Stimulated activated naive CD8-positive, alpha-beta T cell treated with anti-CD3 and anti-CD28 coated beads, Interleukin-15, Interleukin-2, amounts not matched to agents 100 ng/mL and 50 ng/mL, for 24 hours (primary cell): ENCODE data around the gene MPPED2.

ENCODE experiments used
- H3K27ac Mint-ChIP-seq: one replicate; pipeline ENCODE4 v1.8.0; 2021; ENCODE audit warnings: mild to moderate bottlenecking, mixed read lengths
- H3K27me3 Mint-ChIP-seq: one replicate; pipeline ENCODE4 v1.8.0; 2021; ENCODE audit warnings: mixed read lengths
- H3K36me3 Mint-ChIP-seq: one replicate; pipeline ENCODE4 v1.8.0; 2021; ENCODE audit warnings: low read depth, mixed read lengths
- H3K4me1 Mint-ChIP-seq: one replicate; pipeline ENCODE4 v1.8.0; 2021; ENCODE audit warnings: low read depth, mixed read lengths
- H3K4me3 Mint-ChIP-seq: one replicate; pipeline ENCODE4 v1.8.0; 2021; ENCODE audit warnings: mild to moderate bottlenecking, mixed read lengths
- H3K9me3 Mint-ChIP-seq: one replicate; pipeline ENCODE4 v1.8.0; 2021; ENCODE audit warnings: mixed read lengths

MPPED2 gene

DNA sequence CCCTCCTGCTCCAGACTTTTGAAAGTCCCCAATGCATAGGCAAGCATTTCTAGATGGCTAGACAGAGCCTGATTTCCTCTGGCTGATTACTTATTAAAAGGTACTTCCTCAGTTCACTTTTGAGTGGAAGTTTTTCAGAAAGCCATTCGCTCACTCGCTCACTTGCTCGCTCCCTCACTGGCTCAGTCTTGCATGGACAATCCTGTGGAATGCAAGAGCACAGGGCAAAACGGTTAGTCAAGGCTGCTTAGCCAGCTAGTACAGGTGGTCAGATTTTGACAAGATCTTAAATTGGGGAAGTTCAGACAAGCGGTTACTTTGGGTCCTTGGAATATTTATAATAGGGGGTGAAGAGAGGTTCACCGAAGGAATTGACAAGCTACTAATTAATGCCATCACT lies 162.3 kb downstream of the MPPED2 start:
- H3K4me1 Mint-ChIP-seq, result no peaks in the 10 kb centered on the region
- H3K27me3 Mint-ChIP-seq, result peaks cover 3% of the 10 kb centered on the region
- no peak overlapping the region for H3K4me3 Mint-ChIP-seq
- no peak overlapping the region for H3K27ac Mint-ChIP-seq
- no peaks in the 10 kb centered on the region for H3K36me3 Mint-ChIP-seq
- H3K9me3 Mint-ChIP-seq, result no peaks in the 10 kb centered on the region

DNA sequence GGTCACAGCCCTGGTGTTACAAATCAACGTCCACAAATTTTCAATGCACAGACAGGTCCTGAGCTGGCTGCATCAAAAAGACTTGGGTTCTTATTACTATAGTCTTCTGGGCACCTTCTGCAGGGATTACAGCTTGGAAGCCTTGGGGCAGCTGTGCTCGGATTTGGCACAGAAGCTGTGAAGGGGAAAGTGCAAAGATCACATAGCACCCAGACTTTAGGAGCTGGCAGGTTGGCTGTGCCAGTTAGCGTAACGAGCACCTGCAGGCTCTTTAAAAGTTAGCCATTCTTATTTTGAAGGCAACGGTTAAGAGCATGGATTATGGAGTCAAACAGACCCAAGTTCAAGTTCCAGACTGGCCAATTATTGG lies 162.9 kb downstream of the MPPED2 start:
- Mint-ChIP-seq H3K9me3 (no peaks in the 10 kb centered on the region), H3K4me1 (no peaks in the 10 kb centered on the region), H3K27ac (no peak overlapping the region), H3K36me3 (no peaks in the 10 kb centered on the region), H3K27me3 (peaks cover 3% of the 10 kb centered on the region), H3K4me3 (no peak overlapping the region)

DNA sequence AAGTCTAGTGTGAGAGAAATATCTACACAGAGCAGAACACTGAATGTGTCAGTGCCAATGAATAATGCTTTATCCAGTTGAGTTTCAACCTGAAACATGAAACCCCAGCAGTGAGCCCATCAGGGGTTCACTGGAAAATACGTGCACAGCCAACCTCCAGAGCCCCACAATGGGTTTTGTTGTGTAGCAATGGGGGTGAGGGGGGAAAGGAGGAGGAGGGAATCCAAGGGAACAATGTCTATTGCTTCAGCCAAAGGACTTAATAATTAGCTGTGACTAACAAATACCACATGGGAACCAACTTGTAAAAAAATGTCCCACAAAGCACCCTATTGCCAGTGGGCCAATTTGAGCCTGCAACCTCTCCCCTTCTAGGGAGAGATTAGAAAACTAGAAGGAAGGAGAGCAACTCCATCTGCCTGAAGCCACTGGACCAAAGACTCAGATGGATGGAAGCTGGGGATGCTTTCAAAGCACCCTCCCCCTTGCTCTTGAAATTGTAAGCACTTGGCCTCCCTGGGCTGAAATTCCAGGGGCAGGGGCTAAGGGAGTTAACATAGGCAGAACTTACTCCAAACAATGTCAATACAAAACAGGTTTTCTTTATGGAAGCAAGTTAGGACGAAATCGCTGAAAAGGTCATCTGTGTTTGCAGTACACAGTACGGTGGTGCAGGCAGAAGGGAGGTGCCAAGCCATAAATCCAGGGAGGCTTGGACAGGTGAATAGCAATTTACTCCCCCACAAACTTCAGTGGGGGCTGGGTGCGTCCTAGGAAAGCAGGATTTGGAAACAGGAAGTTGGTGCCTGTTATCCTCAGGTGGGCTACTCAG lies 163.5 kb downstream of the MPPED2 start:
- Mint-ChIP-seq H3K9me3 (no peaks in the 10 kb centered on the region), H3K27me3 (peaks cover 3% of the 10 kb centered on the region), H3K4me3 (no peak overlapping the region), H3K36me3 (no peaks in the 10 kb centered on the region), H3K27ac (no peak overlapping the region), H3K4me1 (no peaks in the 10 kb centered on the region)

DNA sequence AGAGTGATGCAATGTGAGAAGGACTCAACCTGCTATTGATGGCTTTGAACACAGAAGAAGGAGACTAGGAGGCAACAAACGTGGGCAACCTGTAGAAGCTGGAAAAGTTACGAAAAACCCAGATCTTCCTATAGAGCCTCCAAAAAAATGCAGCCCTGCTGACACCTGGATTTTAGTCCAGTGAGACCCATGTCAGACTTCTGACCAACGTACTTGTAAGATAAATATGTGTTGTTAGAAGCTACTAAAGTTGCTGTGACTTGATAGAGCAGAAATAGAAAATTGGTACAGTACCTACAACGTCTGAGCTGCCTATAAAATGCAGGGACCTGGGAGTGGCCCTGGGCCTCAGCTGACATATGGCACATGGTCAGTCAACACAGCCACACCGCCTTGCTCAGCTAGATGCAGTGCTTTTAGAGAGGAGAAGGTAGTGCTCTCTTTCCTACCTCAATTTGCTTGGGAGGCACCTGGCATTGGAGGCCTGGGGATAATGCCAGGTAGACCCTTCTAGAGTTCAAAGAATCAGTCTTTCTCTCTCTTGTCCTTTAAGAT lies 165.8 kb downstream of the MPPED2 start:
- Mint-ChIP-seq H3K9me3 (no peaks in the 10 kb centered on the region), H3K4me3 (no peak overlapping the region), H3K36me3 (no peaks in the 10 kb centered on the region), H3K27ac (no peak overlapping the region), H3K27me3 (peaks cover 3% of the 10 kb centered on the region), H3K4me1 (no peaks in the 10 kb centered on the region)

DNA sequence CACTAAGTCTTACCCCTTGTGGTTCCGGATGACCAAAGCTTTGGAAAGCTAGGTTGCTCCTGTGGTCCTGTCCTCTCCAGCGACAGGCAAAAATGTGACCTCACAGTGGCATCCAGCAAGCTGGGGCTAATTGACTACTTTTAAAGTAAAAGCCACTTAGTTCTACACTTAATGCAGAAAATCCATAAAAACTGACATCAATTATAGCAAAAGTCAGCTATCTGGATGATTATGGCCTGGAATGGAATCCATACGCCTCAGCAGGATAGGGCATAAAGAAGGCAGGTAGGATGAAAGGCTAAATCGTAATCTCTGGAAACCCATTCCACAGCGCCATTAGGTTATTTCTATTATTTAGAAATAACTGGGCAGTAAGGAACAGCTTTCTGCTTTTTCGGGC lies 171.3 kb downstream of the MPPED2 start:
- H3K27me3 Mint-ChIP-seq, result peaks cover 5% of the 10 kb centered on the region
- H3K36me3 Mint-ChIP-seq, result no peaks in the 10 kb centered on the region
- no peak overlapping the region for H3K4me3 Mint-ChIP-seq
- no peaks in the 10 kb centered on the region for H3K9me3 Mint-ChIP-seq
- no peak overlapping the region for H3K27ac Mint-ChIP-seq
- H3K4me1 Mint-ChIP-seq, result no peaks in the 10 kb centered on the region

DNA sequence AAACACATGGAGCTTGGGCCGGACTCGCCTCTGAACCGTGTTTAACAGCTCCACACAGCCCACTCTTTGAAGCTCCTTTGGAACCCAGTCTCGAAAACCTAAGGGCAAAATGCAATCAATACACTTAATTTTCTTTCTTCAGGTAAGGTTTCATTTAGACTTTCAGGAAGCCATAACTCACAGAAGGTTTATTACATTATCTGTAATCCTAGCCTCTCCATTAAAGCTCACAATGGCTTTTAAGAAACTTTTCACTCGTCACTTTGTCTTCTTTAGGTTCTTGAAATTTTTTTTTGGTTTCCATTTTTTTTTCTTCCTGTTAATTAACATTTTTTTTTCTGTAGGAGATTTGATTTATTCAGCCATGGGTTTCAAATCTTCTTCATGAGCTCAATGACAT lies 171.9 kb downstream of the MPPED2 start:
- no peaks in the 10 kb centered on the region for H3K4me1 Mint-ChIP-seq
- no peaks in the 10 kb centered on the region for H3K36me3 Mint-ChIP-seq
- peaks cover 5% of the 10 kb centered on the region for H3K27me3 Mint-ChIP-seq
- H3K9me3 Mint-ChIP-seq, result no peaks in the 10 kb centered on the region
- H3K4me3 Mint-ChIP-seq, result no peak overlapping the region
- H3K27ac Mint-ChIP-seq, result no peak overlapping the region

DNA sequence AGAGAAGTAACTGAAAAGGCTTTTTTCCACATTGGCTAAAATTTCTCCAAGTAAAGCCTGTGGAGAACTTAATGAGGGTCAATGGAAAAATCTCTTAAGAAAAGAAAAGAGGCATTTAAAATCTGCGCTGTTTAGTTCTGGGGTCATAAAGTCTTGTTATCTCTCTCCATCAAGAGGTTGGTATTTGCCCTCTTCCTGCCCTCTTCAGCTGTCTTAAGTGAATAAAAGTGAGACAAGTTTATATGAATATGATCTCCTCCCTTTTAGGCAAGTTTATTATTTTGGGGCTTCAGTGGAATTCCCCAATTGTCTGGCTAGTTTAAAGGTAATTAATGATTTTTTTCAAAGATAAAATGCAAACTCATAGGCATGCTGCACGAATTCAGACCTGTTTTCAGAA lies 173.6 kb downstream of the MPPED2 start:
- Mint-ChIP-seq H3K36me3 (no peaks in the 10 kb centered on the region), H3K4me1 (no peaks in the 10 kb centered on the region), H3K9me3 (no peaks in the 10 kb centered on the region), H3K27me3 (peaks cover 5% of the 10 kb centered on the region), H3K27ac (no peak overlapping the region), H3K4me3 (no peak overlapping the region)

DNA sequence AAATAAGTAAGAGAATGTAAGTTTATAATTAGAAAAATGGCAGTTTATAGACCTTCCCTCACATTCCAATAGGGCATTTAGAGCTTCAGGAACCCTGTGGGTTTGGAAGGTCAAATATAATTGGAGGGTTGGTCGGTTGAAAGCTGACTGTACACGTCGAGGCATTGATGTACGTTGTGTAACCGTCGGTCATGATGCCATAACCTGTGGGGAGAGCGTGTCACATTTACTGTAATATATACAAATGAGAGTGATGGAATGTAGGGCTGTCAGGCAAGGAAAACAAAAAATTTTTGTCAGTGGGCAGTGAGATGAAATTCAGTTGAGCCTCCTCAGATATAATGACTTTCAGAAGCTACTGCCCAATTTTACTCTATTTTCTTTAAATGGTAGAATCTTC lies 174.8 kb downstream of the MPPED2 start:
- Mint-ChIP-seq H3K9me3 (no peaks in the 10 kb centered on the region), H3K27ac (no peak overlapping the region), H3K27me3 (peaks cover 5% of the 10 kb centered on the region), H3K4me3 (no peak overlapping the region), H3K36me3 (no peaks in the 10 kb centered on the region), H3K4me1 (no peaks in the 10 kb centered on the region)

DNA sequence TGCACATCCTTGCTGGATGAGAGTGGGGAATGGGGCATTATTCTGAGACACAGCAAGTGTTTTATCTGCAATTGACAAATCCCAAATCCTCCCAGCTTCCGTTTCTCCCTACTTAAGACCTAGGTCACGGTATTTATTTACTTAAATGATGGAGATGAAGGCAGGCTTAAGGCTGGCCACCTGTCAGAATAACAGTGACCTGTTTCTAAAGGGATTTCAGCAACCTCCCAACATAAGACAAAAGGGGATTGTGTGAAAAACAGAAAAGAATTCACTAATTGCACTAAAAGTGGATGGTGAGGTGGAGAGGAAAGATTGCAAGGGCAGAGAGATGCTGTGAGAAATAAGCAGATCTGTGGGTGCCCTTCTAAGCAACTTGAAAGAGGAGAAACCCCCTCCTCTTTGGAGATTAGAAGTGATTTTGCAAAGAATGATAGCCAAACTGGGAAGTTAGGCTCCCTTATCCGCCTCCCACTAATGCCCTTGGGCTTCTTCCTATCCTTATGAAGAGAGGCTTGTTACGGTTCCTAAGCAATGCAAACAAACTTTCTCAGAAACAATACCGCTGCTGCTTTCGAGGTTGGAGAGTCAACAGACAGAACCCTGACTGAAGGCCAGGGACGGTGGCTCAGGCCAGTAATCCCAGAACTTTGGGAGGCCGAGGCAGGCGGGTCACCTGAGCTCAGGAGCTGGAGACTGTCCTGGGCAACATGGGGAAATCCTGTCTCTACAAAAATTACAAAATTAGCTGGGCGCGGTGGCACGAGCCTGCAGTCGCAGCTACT lies 179.0 kb downstream of the MPPED2 start:
- H3K36me3 Mint-ChIP-seq, result no peaks in the 10 kb centered on the region
- no peaks in the 10 kb centered on the region for H3K9me3 Mint-ChIP-seq
- H3K27ac Mint-ChIP-seq, result no peak overlapping the region
- H3K4me3 Mint-ChIP-seq, result no peak overlapping the region
- no peaks in the 10 kb centered on the region for H3K27me3 Mint-ChIP-seq
- peaks cover 3% of the 10 kb centered on the region for H3K4me1 Mint-ChIP-seq

DNA sequence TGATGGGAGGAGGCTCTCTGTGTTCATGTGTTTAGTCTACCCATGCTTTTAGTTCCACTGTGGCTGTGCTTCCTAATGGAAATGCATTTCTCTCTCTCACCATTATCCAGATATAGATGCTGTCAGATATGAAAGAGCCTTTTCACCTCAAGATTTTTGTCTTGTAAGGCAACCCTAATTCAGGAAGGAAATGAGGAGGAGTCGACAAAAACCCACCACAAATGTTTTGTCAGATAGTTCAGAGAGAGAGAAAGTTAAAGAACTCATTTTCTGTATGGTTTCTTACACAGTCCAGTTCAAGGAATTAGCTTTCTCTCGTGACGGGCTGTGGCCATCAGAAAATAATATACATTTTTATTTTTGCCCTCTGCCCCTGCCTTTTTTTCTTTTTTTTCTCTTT lies 180.8 kb downstream of the MPPED2 start:
- no peak overlapping the region for H3K27ac Mint-ChIP-seq
- H3K27me3 Mint-ChIP-seq, result no peaks in the 10 kb centered on the region
- no peaks in the 10 kb centered on the region for H3K9me3 Mint-ChIP-seq
- H3K4me3 Mint-ChIP-seq, result no peak overlapping the region
- H3K36me3 Mint-ChIP-seq, result no peaks in the 10 kb centered on the region
- H3K4me1 Mint-ChIP-seq, result peaks cover 3% of the 10 kb centered on the region

DNA sequence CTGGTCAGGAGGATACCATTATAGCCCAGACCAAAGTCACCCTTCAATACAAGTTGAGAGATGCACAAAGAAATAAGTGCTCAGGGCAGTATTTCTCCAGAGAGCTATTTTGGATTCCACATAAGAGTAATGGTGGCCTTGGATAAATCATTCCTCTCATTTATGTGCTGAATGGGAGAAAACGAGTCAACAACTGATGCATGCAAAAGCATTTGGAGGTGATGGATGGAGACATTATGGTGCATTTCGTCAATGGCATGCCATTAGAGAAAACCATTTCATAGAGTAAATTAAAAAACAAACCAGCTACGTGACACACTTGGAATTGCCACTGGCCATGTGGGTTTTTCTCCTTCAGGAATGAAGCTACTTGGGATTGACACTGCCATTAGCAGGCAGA lies 182.0 kb downstream of the MPPED2 start:
- Mint-ChIP-seq H3K4me1 (peaks cover 3% of the 10 kb centered on the region), H3K27me3 (no peaks in the 10 kb centered on the region), H3K27ac (no peak overlapping the region), H3K36me3 (no peaks in the 10 kb centered on the region), H3K4me3 (no peak overlapping the region), H3K9me3 (no peaks in the 10 kb centered on the region)

DNA sequence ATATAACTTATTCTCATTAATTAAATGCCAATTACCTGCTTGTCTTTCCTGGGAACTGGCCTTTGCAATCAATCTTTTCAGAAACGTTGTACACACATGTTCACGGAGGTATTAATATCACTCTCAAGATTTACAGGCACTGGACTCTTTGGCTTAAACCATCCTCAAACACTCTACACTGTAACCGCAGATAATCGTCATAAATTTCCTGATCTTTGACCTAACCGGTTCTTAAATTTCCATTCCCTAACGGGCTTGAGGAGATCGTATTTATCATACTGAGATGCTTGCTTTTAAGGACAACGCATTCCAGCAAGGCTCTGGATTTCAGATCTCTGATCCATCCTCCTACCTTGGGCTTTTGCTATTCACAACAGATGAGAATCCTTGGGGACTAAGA lies 190.4 kb downstream of the MPPED2 start:
- Mint-ChIP-seq H3K27ac (no peak overlapping the region), H3K9me3 (no peaks in the 10 kb centered on the region), H3K27me3 (peaks cover 22% of the 10 kb centered on the region), H3K4me3 (no peak overlapping the region), H3K4me1 (no peaks in the 10 kb centered on the region), H3K36me3 (no peaks in the 10 kb centered on the region)

DNA sequence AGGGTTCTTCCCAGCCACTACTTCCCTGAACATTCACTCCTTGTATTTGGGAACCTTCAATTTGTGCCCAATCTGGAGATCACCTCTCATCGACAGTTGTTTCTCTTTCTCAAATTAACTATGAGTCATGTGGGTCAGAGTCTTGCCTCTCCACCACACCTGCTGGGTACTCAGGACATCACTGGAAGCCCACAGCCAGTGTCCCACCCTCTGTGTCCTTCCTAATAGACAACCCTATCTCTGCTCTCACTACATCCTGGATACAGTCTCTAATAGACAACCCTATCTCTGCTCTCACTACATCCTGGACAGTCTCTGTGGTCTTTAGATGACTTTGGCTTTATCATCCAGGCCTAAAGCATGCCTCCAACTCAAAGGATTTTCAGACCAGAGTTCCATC lies 193.1 kb downstream of the MPPED2 start:
- Mint-ChIP-seq H3K36me3 (no peaks in the 10 kb centered on the region), H3K27ac (no peak overlapping the region), H3K9me3 (no peaks in the 10 kb centered on the region), H3K27me3 (peaks cover 20% of the 10 kb centered on the region), H3K4me3 (no peak overlapping the region), H3K4me1 (no peaks in the 10 kb centered on the region)

DNA sequence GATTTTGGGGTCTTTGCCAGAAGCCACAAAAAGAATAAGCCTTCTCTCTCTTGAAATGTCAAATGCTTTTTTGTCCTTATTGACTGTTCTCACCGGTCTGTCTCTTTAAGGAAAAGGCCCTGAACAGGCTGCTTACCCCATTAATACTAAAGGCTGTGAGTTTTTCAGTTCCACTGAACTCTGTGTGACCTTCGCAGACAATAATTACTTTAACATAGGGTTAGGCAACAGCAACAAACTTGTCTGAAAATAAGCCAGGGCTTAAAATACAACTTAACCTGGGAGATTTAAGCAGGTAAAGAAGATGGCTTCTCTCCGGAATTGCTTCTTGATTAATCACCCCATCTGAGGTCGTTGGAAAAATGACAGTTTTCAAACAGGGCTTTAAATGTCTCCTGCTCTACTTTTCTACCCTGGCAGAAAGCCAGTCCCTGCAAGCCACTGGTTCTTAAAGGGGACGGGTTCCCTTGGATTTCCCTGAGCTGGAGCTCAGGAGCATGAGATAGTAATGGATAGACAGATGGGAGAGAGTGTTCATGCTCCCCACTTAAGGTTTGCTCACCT lies 193.8 kb downstream of the MPPED2 start:
- no peak overlapping the region for H3K4me3 Mint-ChIP-seq
- no peaks in the 10 kb centered on the region for H3K4me1 Mint-ChIP-seq
- H3K9me3 Mint-ChIP-seq, result no peaks in the 10 kb centered on the region
- H3K27ac Mint-ChIP-seq, result no peak overlapping the region
- no peaks in the 10 kb centered on the region for H3K36me3 Mint-ChIP-seq
- peaks cover 13% of the 10 kb centered on the region for H3K27me3 Mint-ChIP-seq

DNA sequence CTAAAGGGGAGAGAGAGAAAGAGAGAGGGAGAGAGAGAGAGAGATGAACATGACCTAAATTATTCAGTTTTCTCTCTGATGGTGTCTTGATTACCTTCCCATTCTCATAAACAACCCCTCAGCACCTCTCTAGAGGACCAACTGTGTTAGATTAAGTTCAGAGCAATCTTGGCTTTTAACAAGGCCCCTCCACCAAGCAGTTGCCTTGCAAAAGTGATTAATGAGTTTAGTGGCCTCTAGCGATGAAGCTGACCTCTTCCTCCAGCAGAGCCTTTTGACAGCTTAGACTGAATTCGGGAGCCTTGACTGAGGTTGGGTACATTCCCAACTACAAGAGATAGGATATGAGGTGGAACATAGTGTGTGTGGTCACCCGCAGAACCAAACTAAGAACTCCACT lies 197.2 kb downstream of the MPPED2 start:
- peaks cover 10% of the 10 kb centered on the region for H3K27me3 Mint-ChIP-seq
- H3K36me3 Mint-ChIP-seq, result no peaks in the 10 kb centered on the region
- no peak overlapping the region for H3K27ac Mint-ChIP-seq
- no peaks in the 10 kb centered on the region for H3K4me1 Mint-ChIP-seq
- H3K9me3 Mint-ChIP-seq, result no peaks in the 10 kb centered on the region
- no peak overlapping the region for H3K4me3 Mint-ChIP-seq
